Muscle of arm (tissue), 12 donors: Measurements from ENCODE around the gene NBPF11. TPM values are rescaled to one million over a fixed set of nuclear protein-coding genes. Genes with fewer than 3 reads are reported as not detected.
"Not testable (repeated sequence)": the region's sequence is repeated elsewhere in the genome, so short reads cannot be mapped to it uniquely, and the experiment has no call there.

Experiments
- DNase-seq: peaks from one replicate; pipeline ENCODE4 v3.0.0-alpha.2; 2013
- polyA plus RNA-seq, 12 donors: library from polyadenylated mRNA; unstranded; fragments of 120-200 nt; gene quantifications; one replicate each; pipeline ENCODE4 v1.2.1, GENCODE V29; 2013; ENCODE audit not compliant: insufficient read length in 12 of 12

The NBPF11 gene
- polyA plus RNA-seq, 12 donors: 16.3 to 29.9 (median 22.8) TPM; not detected in 1

- DNase-seq: not testable (repeated sequence)
These were observed 94.7 kb downstream of the NBPF11 start for GRCh38 chr1:148057384-148057783.

Other genes with a start within 250 kb of the NBPF11 start
- not detected for gene GJA8, start 249.5 kb downstream of the NBPF11 start, polyA plus RNA-seq
- 10 to 100 TPM in 11 of 12 donors, not detected in 1; 12.8 to 29.6 (median 22.2) TPM for gene GPR89B, start 223.9 kb downstream of the NBPF11 start, polyA plus RNA-seq